CD8-positive, alpha-beta memory T cell (primary cell): Measurements from ENCODE around the gene BNC1. TPM values are rescaled to one million over a fixed set of nuclear protein-coding genes. Genes with fewer than 3 reads are reported as not detected.
A peak's percentile ranks its signal among the peaks of the same experiment; 100 is the strongest.

Experiments used
- CTCF ChIA-PET: fragments of 350-600 bp; sonication (Branson Sonifier 250); formaldehyde crosslinking; loops from one replicate; lab custom pipeline; 2021; ENCODE audit warnings: antibody characterized with exemption; lab: Charles Lee
- POLR2A ChIA-PET: fragments of 350-600 bp; sonication (Branson Sonifier 250); formaldehyde crosslinking; loops from one replicate; lab custom pipeline; 2021; ENCODE audit warnings: antibody characterized with exemption; lab: Charles Lee
- DNase-seq, 5 donors: peaks; one replicate each; pipeline versions ENCODE4 v3.0.0 to v3.0.0-alpha.2; 2020 to 2022; ENCODE audit warnings: mixed read lengths in 1 of 5
- H3K27ac ChIP-seq: one replicate; pipeline ENCODE4 v1.7.0; 2013; ENCODE audit warnings: low read depth, mild to moderate bottlenecking, low read length, moderate library complexity
- H3K27me3 ChIP-seq: 2 replicates; pipeline ENCODE4 v1.7.0; 2013; ENCODE audit warnings: low read length, mild to moderate bottlenecking; ENCODE audit not compliant: insufficient read depth, poor library complexity, severe bottlenecking
- H3K36me3 ChIP-seq: 2 replicates; pipeline ENCODE4 v1.7.0; 2013; ENCODE audit warnings: mild to moderate bottlenecking, low read length, moderate library complexity; ENCODE audit not compliant: insufficient read depth
- H3K4me1 ChIP-seq: 2 replicates; pipeline ENCODE4 v1.7.0; 2013; ENCODE audit warnings: mild to moderate bottlenecking, low read length, moderate library complexity; ENCODE audit not compliant: insufficient read depth
- H3K4me3 ChIP-seq: 2 replicates; pipeline ENCODE4 v1.7.0; 2013; ENCODE audit warnings: mild to moderate bottlenecking, low read length
- H3K9me3 ChIP-seq: 2 replicates; pipeline ENCODE4 v1.7.0; 2013; ENCODE audit warnings: mild to moderate bottlenecking, low read length
- H3K27ac Mint-ChIP-seq, 8 donors: one replicate each; pipeline ENCODE4 v1.8.0; 2020 to 2021; ENCODE audit warnings: mixed read lengths in 8 of 8, mild to moderate bottlenecking in 6 of 8, inconsistent platforms in 3 of 8, moderate library complexity in 3 of 8
- H3K27me3 Mint-ChIP-seq, 2 donors: one replicate each; pipeline ENCODE4 v1.8.0; 2020 to 2021; ENCODE audit warnings: mixed read lengths in 2 of 2, mild to moderate bottlenecking in 1 of 2, moderate library complexity in 1 of 2
- H3K36me3 Mint-ChIP-seq, 3 donors: one replicate each; pipeline ENCODE4 v1.8.0; 2020 to 2021; ENCODE audit warnings: mixed read lengths in 3 of 3, inconsistent platforms in 1 of 3, mild to moderate bottlenecking in 1 of 3
- H3K4me1 Mint-ChIP-seq, 3 donors: one replicate each; pipeline ENCODE4 v1.8.0; 2020 to 2021; ENCODE audit warnings: mixed read lengths in 3 of 3, inconsistent platforms in 1 of 3, mild to moderate bottlenecking in 1 of 3
- H3K4me3 Mint-ChIP-seq, 7 donors: one replicate each; pipeline ENCODE4 v1.8.0; 2020 to 2021; ENCODE audit warnings: mixed read lengths in 7 of 7, mild to moderate bottlenecking in 6 of 7, moderate library complexity in 4 of 7, inconsistent platforms in 2 of 7
- H3K9me3 Mint-ChIP-seq, 5 donors: one replicate each; pipeline ENCODE4 v1.8.0; 2020 to 2022; ENCODE audit warnings: mixed read lengths in 5 of 5, mild to moderate bottlenecking in 3 of 5, moderate library complexity in 2 of 5, inconsistent platforms in 1 of 5
- polyA plus RNA-seq: library from polyadenylated mRNA; unstranded; fragments of 300-500 nt; fragmentation: Illumina TruSeq; gene quantifications from one replicate; pipeline ENCODE4 v1.2.3, GENCODE V29; 2021
- total RNA-seq, 2 experiments: library from RNA; stranded (reverse); gene quantifications; one replicate each; pipeline ENCODE4 v1.2.3, GENCODE V29; 2021

The BNC1 gene
- total and polyA plus RNA-seq, 3 experiments from 2014 or later, result not detected

- no peak for DNase-seq
- Histone ChIP-seq H3K9me3 (no peaks in the 10 kb centered on the region), H3K4me1 (no peaks in the 10 kb centered on the region), H3K27me3 (no peaks in the 10 kb centered on the region), H3K4me3 (no peak overlapping the region), H3K27ac (no peak overlapping the region), H3K36me3 (no peaks in the 10 kb centered on the region)
- Mint-ChIP-seq H3K9me3 (peaks cover 2 to 14% (median 7%) of the 10 kb centered on the region in 5 donors), H3K27me3 (peaks cover 15 to 57% of the 10 kb centered on the region in 2 donors), H3K4me1 (no peaks in the 10 kb centered on the region), H3K36me3 (no peaks in the 10 kb centered on the region), H3K4me3 (no peak overlapping the region), H3K27ac (no peak overlapping the region)
- ChIA-PET CTCF (interaction anchor here (1.4 kb wide), 1 partner anchor 30 kb away, joined by 3 read pairs; no protein-coding TSS in a partner anchor), POLR2A (no interaction called here)
These were observed 65.4 kb downstream of the BNC1 start for GRCh38 chr15:83219026-83219425.

GRCh38 chr15:83215306-83215705 lies 69.2 kb downstream of the BNC1 start:
- peaks cover 0 to 14% (median 10%) of the 10 kb centered on the region in 5 donors for H3K9me3 Mint-ChIP-seq
- POLR2A ChIA-PET, result no interaction called here

GRCh38 chr15:83210619-83211018 lies 73.8 kb downstream of the BNC1 start:
- Histone ChIP-seq H3K27ac (no peak overlapping the region), H3K27me3 (peaks cover 5% of the 10 kb centered on the region), H3K36me3 (no peaks in the 10 kb centered on the region), H3K4me3 (no peak overlapping the region), H3K9me3 (no peaks in the 10 kb centered on the region), H3K4me1 (no peaks in the 10 kb centered on the region)
- no peak overlapping the region for H3K4me3 Mint-ChIP-seq
- CTCF ChIA-PET, result no interaction called here
- POLR2A ChIA-PET, result no interaction called here
- peaks cover 5 to 10% (median 6%) of the 10 kb centered on the region in 3 donors for H3K4me1 Mint-ChIP-seq
- peaks cover 16 to 31% of the 10 kb centered on the region in 2 donors for H3K27me3 Mint-ChIP-seq
- peaks cover 0 to 8% (median 5%) of the 10 kb centered on the region in 5 donors for H3K9me3 Mint-ChIP-seq
- DNase-seq, result no peak
- peaks cover 0 to 2% (median 0%) of the 10 kb centered on the region in 3 donors for H3K36me3 Mint-ChIP-seq
- no peak overlapping the region for H3K27ac Mint-ChIP-seq

More at GRCh38 chr15:83215306-83215705, 69.2 kb downstream of the BNC1 start:
- no peak overlapping the region for H3K4me3 Mint-ChIP-seq
- H3K4me3 ChIP-seq, result no peak overlapping the region
- no peaks in the 10 kb centered on the region for H3K36me3 ChIP-seq
- H3K27me3 ChIP-seq, result peaks cover 5% of the 10 kb centered on the region
- DNase-seq, result no peak
- H3K27me3 Mint-ChIP-seq, result peaks cover 21 to 51% of the 10 kb centered on the region in 2 donors
- no peaks in the 10 kb centered on the region for H3K36me3 Mint-ChIP-seq
- no peaks in the 10 kb centered on the region for H3K9me3 ChIP-seq
- no peaks in the 10 kb centered on the region for H3K4me1 ChIP-seq
- H3K27ac Mint-ChIP-seq, result no peak overlapping the region
- CTCF ChIA-PET, result no interaction called here
- H3K27ac ChIP-seq, result no peak overlapping the region
- no peaks in the 10 kb centered on the region for H3K4me1 Mint-ChIP-seq

GRCh38 chr15:83209333-83209732 lies 75.1 kb downstream of the BNC1 start:
- Histone ChIP-seq H3K4me3 (no peak overlapping the region), H3K27me3 (peaks cover 5% of the 10 kb centered on the region), H3K36me3 (no peaks in the 10 kb centered on the region), H3K27ac (no peak overlapping the region), H3K9me3 (no peaks in the 10 kb centered on the region), H3K4me1 (no peaks in the 10 kb centered on the region)
- CTCF ChIA-PET, result no interaction called here
- Mint-ChIP-seq H3K9me3 (peaks cover 0 to 4% (median 2%) of the 10 kb centered on the region in 5 donors), H3K27ac (no peak overlapping the region), H3K4me1 (peaks cover 5 to 20% (median 6%) of the 10 kb centered on the region in 3 donors), H3K27me3 (peaks cover 20 to 33% of the 10 kb centered on the region in 2 donors), H3K36me3 (peaks cover 0 to 2% (median 0%) of the 10 kb centered on the region in 3 donors), H3K4me3 (no peak overlapping the region)
- DNase-seq, result no peak
- POLR2A ChIA-PET, result no interaction called here

GRCh38 chr15:83208367-83208661 lies 76.2 kb downstream of the BNC1 start:
- Mint-ChIP-seq H3K9me3 (peaks cover 0 to 4% (median 2%) of the 10 kb centered on the region in 5 donors), H3K27ac (no peak overlapping the region), H3K4me3 (no peak overlapping the region), H3K4me1 (peaks cover 5 to 20% (median 6%) of the 10 kb centered on the region in 3 donors), H3K36me3 (peaks cover 0 to 2% (median 0%) of the 10 kb centered on the region in 3 donors), H3K27me3 (peaks cover 15 to 36% of the 10 kb centered on the region in 2 donors)
- Histone ChIP-seq H3K4me3 (no peak overlapping the region), H3K9me3 (no peaks in the 10 kb centered on the region), H3K27me3 (peaks cover 5% of the 10 kb centered on the region), H3K27ac (no peak overlapping the region), H3K36me3 (no peaks in the 10 kb centered on the region), H3K4me1 (no peaks in the 10 kb centered on the region)
- no peak for DNase-seq
- ChIA-PET POLR2A (interaction anchor here (0.5 kb wide), 1 partner anchor 665 kb away, joined by 3 read pairs; no protein-coding TSS in a partner anchor), CTCF (no interaction called here)

GRCh38 chr15:83207660-83208366 lies 76.7 kb downstream of the BNC1 start, which contains the start of gene HDGFL3:
HDGFL3 (minus strand) TSS chr15:83207823; CDS start chr15:83207414, 409 bp downstream.
- Mint-ChIP-seq H3K36me3 (peaks cover 0 to 2% (median 0%) of the 10 kb centered on the region in 3 donors), H3K27ac (peak within 1 kb of the TSS in 1 of 8 donors; percentile 93), H3K4me3 (peak within 1 kb of the TSS; percentile 82 to 93 (median 88)), H3K27me3 (peaks cover 18 to 39% of the 10 kb centered on the region in 2 donors), H3K9me3 (peaks cover 0 to 4% (median 2%) of the 10 kb centered on the region in 5 donors), H3K4me1 (peaks cover 5 to 21% (median 6%) of the 10 kb centered on the region in 3 donors)
- no peak within 1 kb of the TSS for H3K4me3 ChIP-seq
- H3K9me3 ChIP-seq, result no peaks in the 10 kb centered on the region
- H3K27ac ChIP-seq, result peak within 1 kb of the TSS; percentile 1
- H3K36me3 ChIP-seq, result no peaks in the 10 kb centered on the region
- ChIA-PET POLR2A (no interaction called here), CTCF (no interaction called here)
- H3K27me3 ChIP-seq, result peaks cover 5% of the 10 kb centered on the region
- peak in 1 of 5 donors; percentile 27 for DNase-seq
- no peaks in the 10 kb centered on the region for H3K4me1 ChIP-seq

GRCh38 chr15:83207009-83207659 lies 77.3 kb downstream of the BNC1 start:
- peaks cover 5% of the 10 kb centered on the region for H3K27me3 ChIP-seq
- peaks cover 0 to 2% (median 2%) of the 10 kb centered on the region in 5 donors for H3K9me3 Mint-ChIP-seq
- H3K36me3 Mint-ChIP-seq, result peaks cover 0 to 2% (median 0%) of the 10 kb centered on the region in 3 donors
- peaks cover 5 to 27% (median 6%) of the 10 kb centered on the region in 3 donors for H3K4me1 Mint-ChIP-seq
- no peaks in the 10 kb centered on the region for H3K4me1 ChIP-seq
- CTCF ChIA-PET, result no interaction called here
- no peak overlapping the region for H3K4me3 ChIP-seq
- no peak overlapping the region for H3K27ac Mint-ChIP-seq
- peak in 1 of 5 donors; percentile 8 for DNase-seq
- no peaks in the 10 kb centered on the region for H3K9me3 ChIP-seq
- no peak overlapping the region for H3K4me3 Mint-ChIP-seq
- H3K36me3 ChIP-seq, result no peaks in the 10 kb centered on the region
- POLR2A ChIA-PET, result no interaction called here
- H3K27me3 Mint-ChIP-seq, result peaks cover 18 to 41% of the 10 kb centered on the region in 2 donors
- peak overlapping the region; percentile 1 for H3K27ac ChIP-seq

GRCh38 chr15:83206526-83207008 lies 77.9 kb downstream of the BNC1 start:
- no peak for DNase-seq
- H3K4me3 Mint-ChIP-seq, result peak overlapping the region; percentile 82 to 93 (median 88)
- peaks cover 0 to 2% (median 0%) of the 10 kb centered on the region in 3 donors for H3K36me3 Mint-ChIP-seq
- Histone ChIP-seq H3K4me3 (no peak overlapping the region), H3K36me3 (no peaks in the 10 kb centered on the region), H3K4me1 (no peaks in the 10 kb centered on the region), H3K9me3 (no peaks in the 10 kb centered on the region), H3K27ac (peak overlapping the region; percentile 1), H3K27me3 (peaks cover 2% of the 10 kb centered on the region)
- peak overlapping the region in 2 of 8 donors; percentile 80 to 93 for H3K27ac Mint-ChIP-seq
- H3K9me3 Mint-ChIP-seq, result peaks cover 0 to 2% (median 0%) of the 10 kb centered on the region in 5 donors
- H3K4me1 Mint-ChIP-seq, result peaks cover 5 to 33% (median 6%) of the 10 kb centered on the region in 3 donors
- H3K27me3 Mint-ChIP-seq, result peaks cover 14 to 46% of the 10 kb centered on the region in 2 donors
- POLR2A ChIA-PET, result no interaction called here
- CTCF ChIA-PET, result no interaction called here
